Tibial nerve (tissue), 4 donors: ENCODE measurements around the gene AUTS2. TPM values are rescaled to one million over a fixed set of nuclear protein-coding genes. Genes with fewer than 3 reads are reported as not detected.

Experiments
- DNase-seq, 2 donors: peaks; one replicate each; pipeline ENCODE4 v3.0.0-alpha.2; 2019; ENCODE audit warnings: low spot score in 2 of 2
- H3K27ac ChIP-seq, 4 donors: fragments of 200-600 bp; sonication (generic) in 3 of 4; one replicate each; pipeline ENCODE4 v1.5.1; 2017 to 2019; ENCODE audit warnings: mild to moderate bottlenecking in 1 of 4
- H3K27me3 ChIP-seq, 2 donors: fragments of 200-600 bp; sonication (generic) in 1 of 2; one replicate each; pipeline versions ENCODE4 v1.5.1 to v1.6.0; 2017 to 2019
- H3K36me3 ChIP-seq, 3 donors: fragments of 200-600 bp; sonication (generic); one replicate each; pipeline ENCODE4 v1.5.1; 2018 to 2019
- H3K4me1 ChIP-seq, 4 donors: fragments of 200-600 bp; sonication (generic) in 3 of 4; one replicate each; pipeline ENCODE4 v1.5.1; 2017 to 2019
- H3K4me3 ChIP-seq, 4 donors: fragments of 200-600 bp; sonication (generic) in 3 of 4; one replicate each; pipeline ENCODE4 v1.5.1; 2017 to 2019; ENCODE audit warnings: mild to moderate bottlenecking in 1 of 4, moderate library complexity in 1 of 4
- H3K9me3 ChIP-seq, 4 donors: fragments of 200-600 bp; sonication (generic) in 3 of 4; one replicate each; pipeline ENCODE4 v1.5.1; 2017 to 2019
- EP300 ChIP-seq, 2 donors: sonication (generic); formaldehyde crosslinking; IDR thresholded peaks; one replicate each; pipeline ENCODE4 v1.6.1; 2017; ENCODE audit warnings: antibody characterized with exemption in 2 of 2, mild to moderate bottlenecking in 1 of 2
- POLR2A ChIP-seq, 2 donors: fragments of 450-650 bp; IDR thresholded peaks; one replicate each; pipeline ENCODE4 v1.6.1; 2017; ENCODE audit warnings: antibody characterized with exemption in 2 of 2, mild to moderate bottlenecking in 2 of 2, moderate library complexity in 2 of 2
- WGBS, 2 donors: methylation state at CpG; one replicate each; pipeline ENCODE4 v1.1.5; 2018; 5-methylcytosine and 5-hydroxymethylcytosine counted together
- total RNA-seq, 4 donors: library from RNA; depleted of rRNA; stranded (reverse); fragments of >200 nt; gene quantifications; one replicate each; pipeline ENCODE4 v1.1.0, GENCODE V29; 2016
- TF ChIP-seq, protein P1 (sequence below), 5 experiments: fragments of 200-600 bp in 3 of 5; fragments of 450-650 bp in 2 of 5; sonication (generic) in 3 of 5; IDR thresholded peaks; one replicate each; pipeline ENCODE4 v1.5.1; 2016 to 2019; ENCODE audit warnings: antibody characterized with exemption in 5 of 5, mild to moderate bottlenecking in 3 of 5, moderate library complexity in 2 of 5

The AUTS2 gene
- total RNA-seq, 4 donors from 2014 or later: 56.6 to 87.9 (median 71.6) TPM

DNA sequence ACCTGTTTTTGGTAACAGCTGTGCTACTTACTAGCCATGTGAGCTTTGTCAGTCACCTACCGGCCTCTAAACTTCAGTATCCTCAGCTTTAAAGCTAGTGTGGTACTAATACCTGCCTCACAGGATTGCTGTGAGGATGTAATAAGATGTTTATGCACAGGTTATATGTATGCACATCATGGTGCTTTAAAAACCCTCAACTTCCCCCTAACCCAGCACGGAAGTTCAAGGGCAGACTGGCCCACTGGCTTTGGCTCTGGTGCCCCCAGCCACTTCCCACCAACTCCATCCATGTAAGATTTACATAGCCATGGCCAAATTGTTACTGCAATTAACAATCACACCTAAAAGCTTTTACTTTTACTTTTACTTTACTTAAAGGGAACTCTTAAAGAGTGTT is 857.6 kb downstream of the AUTS2 start:
- Histone ChIP-seq H3K27ac (no peak overlapping the region), H3K27me3 (no peaks in the 10 kb centered on the region), H3K4me3 (no peak overlapping the region), H3K36me3 (no peaks in the 10 kb centered on the region), H3K9me3 (no peaks in the 10 kb centered on the region), H3K4me1 (peaks cover 0 to 20% (median 7%) of the 10 kb centered on the region in 4 donors)
- TF ChIP-seq, protein P1, sequence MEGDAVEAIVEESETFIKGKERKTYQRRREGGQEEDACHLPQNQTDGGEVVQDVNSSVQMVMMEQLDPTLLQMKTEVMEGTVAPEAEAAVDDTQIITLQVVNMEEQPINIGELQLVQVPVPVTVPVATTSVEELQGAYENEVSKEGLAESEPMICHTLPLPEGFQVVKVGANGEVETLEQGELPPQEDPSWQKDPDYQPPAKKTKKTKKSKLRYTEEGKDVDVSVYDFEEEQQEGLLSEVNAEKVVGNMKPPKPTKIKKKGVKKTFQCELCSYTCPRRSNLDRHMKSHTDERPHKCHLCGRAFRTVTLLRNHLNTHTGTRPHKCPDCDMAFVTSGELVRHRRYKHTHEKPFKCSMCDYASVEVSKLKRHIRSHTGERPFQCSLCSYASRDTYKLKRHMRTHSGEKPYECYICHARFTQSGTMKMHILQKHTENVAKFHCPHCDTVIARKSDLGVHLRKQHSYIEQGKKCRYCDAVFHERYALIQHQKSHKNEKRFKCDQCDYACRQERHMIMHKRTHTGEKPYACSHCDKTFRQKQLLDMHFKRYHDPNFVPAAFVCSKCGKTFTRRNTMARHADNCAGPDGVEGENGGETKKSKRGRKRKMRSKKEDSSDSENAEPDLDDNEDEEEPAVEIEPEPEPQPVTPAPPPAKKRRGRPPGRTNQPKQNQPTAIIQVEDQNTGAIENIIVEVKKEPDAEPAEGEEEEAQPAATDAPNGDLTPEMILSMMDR (IDR thresholded peaks at IDR 0.05): no peak
- TF ChIP-seq POLR2A (IDR thresholded peaks at IDR 0.05) (no peak), EP300 (IDR thresholded peaks at IDR 0.05) (no peak)
- 93 to 100% methylated on average over 2 of the region's 2 CpGs for WGBS, 2 donors
- DNase-seq: no peak

DNA sequence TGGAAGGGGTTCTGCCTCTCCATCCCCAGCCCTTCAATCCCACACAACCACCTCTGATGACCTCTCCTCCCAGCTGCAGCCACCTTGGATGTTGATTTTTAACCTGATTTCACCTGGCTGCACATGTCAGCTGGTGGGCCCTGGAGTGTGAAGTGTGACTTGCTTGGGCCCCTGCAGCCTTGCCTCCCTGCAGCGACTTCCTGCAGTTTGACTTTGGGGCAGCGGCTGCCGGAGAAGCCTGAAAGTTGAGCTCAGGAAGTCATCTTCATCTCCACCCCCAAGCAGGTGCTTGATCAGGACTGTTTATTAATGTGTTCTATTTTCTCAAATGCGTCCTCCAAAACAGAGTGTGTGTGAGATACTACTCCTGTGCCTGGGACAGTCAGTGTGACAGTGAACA is 858.4 kb downstream of the AUTS2 start:
- no peak for DNase-seq
- Histone ChIP-seq H3K4me1 (peaks cover 0 to 20% (median 7%) of the 10 kb centered on the region in 4 donors), H3K4me3 (no peak overlapping the region), H3K27ac (peak overlapping the region in 1 of 4 donors; percentile 87), H3K9me3 (no peaks in the 10 kb centered on the region), H3K27me3 (no peaks in the 10 kb centered on the region), H3K36me3 (no peaks in the 10 kb centered on the region)
- TF ChIP-seq EP300 (IDR thresholded peaks at IDR 0.05) (no peak), POLR2A (IDR thresholded peaks at IDR 0.05) (no peak)
- TF ChIP-seq, protein P1 (IDR thresholded peaks at IDR 0.05): no peak
- WGBS, 2 donors: 92 to 94% methylated on average over 4 of the region's 4 CpGs

DNA sequence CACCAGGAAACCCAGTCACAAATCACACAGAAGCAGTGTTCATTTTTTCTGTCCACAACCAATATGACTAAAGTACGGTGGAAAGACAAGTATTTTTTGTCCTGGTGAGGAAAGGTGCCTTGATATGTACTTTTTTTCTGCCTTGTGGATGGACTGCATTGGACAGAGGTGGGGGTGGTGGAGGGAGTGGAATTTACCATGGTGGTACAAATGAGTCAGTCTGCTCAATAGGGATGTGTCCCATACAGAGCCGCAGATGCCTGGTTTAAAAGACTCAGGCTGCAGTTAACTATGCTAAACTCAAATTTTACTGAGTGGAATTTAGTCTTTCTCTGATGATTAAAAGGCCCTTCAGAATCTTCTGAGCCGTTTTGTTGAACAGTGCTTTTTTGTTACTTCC is 859.2 kb downstream of the AUTS2 start:
- Histone ChIP-seq H3K4me3 (no peak overlapping the region), H3K4me1 (peaks cover 0 to 20% (median 7%) of the 10 kb centered on the region in 4 donors), H3K27ac (peak overlapping the region in 2 of 4 donors; percentile 48 to 87), H3K36me3 (no peaks in the 10 kb centered on the region), H3K27me3 (no peaks in the 10 kb centered on the region), H3K9me3 (no peaks in the 10 kb centered on the region)
- TF ChIP-seq, protein P1 (IDR thresholded peaks at IDR 0.05): no peak
- TF ChIP-seq EP300 (IDR thresholded peaks at IDR 0.05) (no peak), POLR2A (IDR thresholded peaks at IDR 0.05) (no peak)
- no peak for DNase-seq
- 42 to 52% methylated on average over 3 of the region's 3 CpGs for WGBS, 2 donors

DNA sequence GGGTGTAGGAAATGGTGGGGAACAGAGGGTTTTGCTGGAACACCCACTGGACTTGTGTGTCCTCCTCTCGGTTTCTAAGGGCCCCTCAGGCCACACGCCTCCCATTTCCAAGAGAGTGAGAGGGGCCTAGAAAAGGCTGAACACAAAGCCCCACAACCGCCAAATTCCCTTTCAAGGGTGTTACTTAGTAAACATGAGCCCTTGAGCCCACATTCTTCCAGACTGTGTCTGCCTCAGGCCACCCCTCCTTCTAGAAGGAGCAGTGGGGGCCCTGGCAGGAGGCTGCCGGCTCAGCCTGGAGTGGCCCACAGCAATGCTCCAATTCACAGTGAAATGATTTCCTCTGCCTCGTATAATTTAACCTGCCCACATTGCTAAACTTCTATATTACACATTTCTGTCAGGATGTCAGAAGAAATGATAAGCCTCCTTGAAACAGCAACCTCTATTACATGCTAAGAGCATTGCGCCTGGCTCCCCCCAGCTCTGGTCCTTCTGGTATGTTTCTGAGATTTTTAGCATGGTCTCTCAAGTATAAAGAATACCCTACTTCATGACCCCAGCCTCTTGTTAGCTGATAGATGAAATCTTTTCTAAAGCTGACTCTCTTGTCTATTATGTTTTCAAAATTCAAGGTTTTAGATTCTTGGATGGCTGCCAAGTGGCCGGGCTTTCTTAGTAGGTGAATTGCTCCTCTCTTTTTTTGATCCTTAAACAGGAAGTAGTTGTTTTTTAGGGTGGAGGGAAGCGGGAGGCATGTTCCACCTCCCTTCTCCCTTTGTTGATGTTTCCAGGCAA is 859.8 kb downstream of the AUTS2 start:
- TF ChIP-seq EP300 (IDR thresholded peaks at IDR 0.05): no peak
- TF ChIP-seq, protein P1 (IDR thresholded peaks at IDR 0.05): no peak
- TF ChIP-seq POLR2A (IDR thresholded peaks at IDR 0.05): no peak
- WGBS, 2 donors: 34 to 41% methylated on average over 8 of the region's 8 CpGs
- no peaks in the 10 kb centered on the region for H3K9me3 ChIP-seq
- no peaks in the 10 kb centered on the region for H3K36me3 ChIP-seq
- no peaks in the 10 kb centered on the region for H3K27me3 ChIP-seq
- no peak overlapping the region for H3K4me3 ChIP-seq
- peaks cover 0 to 20% (median 7%) of the 10 kb centered on the region in 4 donors for H3K4me1 ChIP-seq
- H3K27ac ChIP-seq: peak overlapping the region in 2 of 4 donors; percentile 48 to 87
- peak in 1 of 2 donors; percentile 20 for DNase-seq

DNA sequence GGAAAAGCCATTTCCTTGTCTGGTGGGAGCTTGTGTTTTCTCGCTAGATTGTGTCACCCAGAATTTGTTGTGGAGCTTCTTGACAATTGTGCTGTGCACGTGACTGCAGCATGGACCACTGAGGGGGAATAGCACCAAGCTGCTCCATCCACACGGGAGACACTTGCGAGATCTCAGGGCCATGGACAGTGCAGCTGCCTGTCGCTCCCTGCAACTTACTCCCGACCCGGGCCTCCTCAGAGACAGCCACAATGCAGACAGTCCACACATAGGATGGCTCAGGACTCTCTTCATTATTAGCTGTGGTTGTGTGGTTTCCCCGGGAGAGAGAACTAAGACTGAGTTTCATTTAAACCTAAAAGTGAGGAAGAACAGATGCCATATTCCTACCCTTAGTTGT is 860.5 kb downstream of the AUTS2 start:
- TF ChIP-seq, protein P1 (IDR thresholded peaks at IDR 0.05): no peak
- TF ChIP-seq EP300 (IDR thresholded peaks at IDR 0.05) (no peak), POLR2A (IDR thresholded peaks at IDR 0.05) (no peak)
- H3K9me3 ChIP-seq: no peaks in the 10 kb centered on the region
- no peak for DNase-seq
- H3K4me1 ChIP-seq: peaks cover 0 to 20% (median 7%) of the 10 kb centered on the region in 4 donors
- 59 to 75% methylated on average over 8 of the region's 8 CpGs for WGBS, 2 donors
- peak overlapping the region in 1 of 4 donors; percentile 87 for H3K27ac ChIP-seq
- no peak overlapping the region for H3K4me3 ChIP-seq
- no peaks in the 10 kb centered on the region for H3K36me3 ChIP-seq
- H3K27me3 ChIP-seq: no peaks in the 10 kb centered on the region
